CD4-positive, alpha-beta T cell (primary cell): ENCODE data around the gene KCNB1. TPM values are rescaled to one million over a fixed set of nuclear protein-coding genes. Genes with fewer than 3 reads are reported as not detected.

Experiments
- ATAC-seq: fragments of 200-7000 bp; cut with Tn5 transposase; one replicate; pipeline ENCODE4 v1.10.0; 2022; ENCODE audit warnings: mild to moderate bottlenecking; ENCODE audit not compliant: poor library complexity
- CTCF ChIA-PET: fragments of 350-600 bp; sonication (Branson Sonifier 250); formaldehyde crosslinking; loops from one replicate; lab custom pipeline; 2021; ENCODE audit warnings: antibody characterized with exemption, inconsistent platforms; lab: Charles Lee
- POLR2A ChIA-PET: fragments of 350-600 bp; sonication (Branson Sonifier 250); formaldehyde crosslinking; loops from one replicate; lab custom pipeline; 2021; ENCODE audit warnings: antibody characterized with exemption, inconsistent platforms; lab: Charles Lee
- DNase-seq, 14 experiments: peaks; one replicate each; pipeline ENCODE4 v3.0.0-alpha.2; 2013 to 2020; ENCODE audit warnings: mixed read lengths in 2 of 14
- H3K27ac ChIP-seq, 2 donors: one replicate each; pipeline versions ENCODE4 v1.5.1 to v1.7.0; 2013; ENCODE audit warnings: low read length in 2 of 2, low read depth in 1 of 2, mild to moderate bottlenecking in 1 of 2
- H3K27me3 ChIP-seq, 2 experiments: 1 replicate in 1 of 2; 2 replicates in 1 of 2; pipeline versions ENCODE4 v1.6.1 to v1.7.0; 2013; ENCODE audit warnings: low read length in 2 of 2, control low read depth in 1 of 2, mild to moderate bottlenecking in 1 of 2, moderate library complexity in 1 of 2; ENCODE audit not compliant: insufficient read depth in 2 of 2, control insufficient read depth in 1 of 2
- H3K36me3 ChIP-seq: one replicate; pipeline ENCODE4 v1.6.1; 2013; ENCODE audit warnings: low read length, control low read depth; ENCODE audit not compliant: insufficient read depth
- H3K4me1 ChIP-seq: one replicate; pipeline ENCODE4 v1.6.1; 2013; ENCODE audit warnings: low read length, control low read depth; ENCODE audit not compliant: insufficient read depth
- H3K4me3 ChIP-seq: one replicate; pipeline ENCODE4 v1.5.1; 2013; ENCODE audit warnings: mild to moderate bottlenecking, low read length, moderate library complexity
- H3K9me3 ChIP-seq, 2 experiments: 1 replicate in 1 of 2; 2 replicates in 1 of 2; pipeline versions ENCODE4 v1.6.1 to v1.7.0; 2013; ENCODE audit warnings: low read length in 2 of 2, mild to moderate bottlenecking in 2 of 2, control low read depth in 1 of 2, moderate library complexity in 1 of 2; ENCODE audit not compliant: control insufficient read depth in 1 of 2, insufficient read depth in 1 of 2
- H3K27ac Mint-ChIP-seq: one replicate; pipeline ENCODE4 v1.8.0; 2020; ENCODE audit warnings: mixed read lengths
- H3K27me3 Mint-ChIP-seq: one replicate; pipeline ENCODE4 v1.8.0; 2021; ENCODE audit warnings: mixed read lengths
- H3K36me3 Mint-ChIP-seq: one replicate; pipeline ENCODE4 v1.8.0; 2021; ENCODE audit warnings: low read depth, mixed read lengths
- H3K4me1 Mint-ChIP-seq: one replicate; pipeline ENCODE4 v1.8.0; 2021; ENCODE audit warnings: low read depth, mixed read lengths
- H3K4me3 Mint-ChIP-seq: one replicate; pipeline ENCODE4 v1.8.0; 2020; ENCODE audit warnings: mild to moderate bottlenecking, mixed read lengths
- H3K9me3 Mint-ChIP-seq: one replicate; pipeline ENCODE4 v1.8.0; 2020; ENCODE audit warnings: mixed read lengths
- intact Hi-C, 2 experiments: fragments of 100-400 bp; cut with DNase I in 1 of 2; cut with micrococcal nuclease in 1 of 2; formaldehyde crosslinking; loops; one replicate each; pipeline versions ENCODE4 v1.15.1 to v1.9.0; 2023 to 2025; cut with DNase I, micrococcal nuclease
- total RNA-seq, 174 experiments: library from RNA in 2 of 174; stranded (reverse) in 2 of 174; gene quantifications; one replicate each; pipeline ENCODE4 v1.2.3 and lab custom pipeline; 2021 to 2026
- TF ChIP-seq, protein P1 (sequence below): fragments of 200-600 bp; IDR thresholded peaks from one replicate; pipeline ENCODE4 v1.8.0; 2022; ENCODE audit warnings: antibody characterized with exemption, mild to moderate bottlenecking

KCNB1 gene
- total RNA-seq, 2 experiments from 2014 or later = 0.06 to 0.08 TPM

DNA sequence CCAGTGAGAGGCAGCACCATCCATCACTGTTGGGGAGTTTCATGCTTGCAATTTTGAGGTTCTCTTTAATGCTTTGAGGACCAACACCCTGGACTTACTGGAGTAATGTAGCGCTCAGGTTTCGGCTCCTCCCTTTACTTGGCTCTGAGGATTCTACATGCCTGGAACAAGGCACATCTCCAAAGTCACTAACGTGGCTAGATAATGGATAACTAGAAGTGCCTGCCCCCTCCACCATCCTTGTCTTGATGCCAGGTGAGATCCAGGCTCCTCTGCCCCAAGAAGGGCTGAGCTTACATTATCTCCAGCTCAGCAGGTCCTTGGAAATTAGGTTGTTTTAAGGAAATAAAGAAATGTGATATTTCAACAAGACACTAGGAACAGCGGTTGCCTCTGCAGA lies 129.1 kb downstream of the KCNB1 start:
- TF ChIP-seq, protein P1, sequence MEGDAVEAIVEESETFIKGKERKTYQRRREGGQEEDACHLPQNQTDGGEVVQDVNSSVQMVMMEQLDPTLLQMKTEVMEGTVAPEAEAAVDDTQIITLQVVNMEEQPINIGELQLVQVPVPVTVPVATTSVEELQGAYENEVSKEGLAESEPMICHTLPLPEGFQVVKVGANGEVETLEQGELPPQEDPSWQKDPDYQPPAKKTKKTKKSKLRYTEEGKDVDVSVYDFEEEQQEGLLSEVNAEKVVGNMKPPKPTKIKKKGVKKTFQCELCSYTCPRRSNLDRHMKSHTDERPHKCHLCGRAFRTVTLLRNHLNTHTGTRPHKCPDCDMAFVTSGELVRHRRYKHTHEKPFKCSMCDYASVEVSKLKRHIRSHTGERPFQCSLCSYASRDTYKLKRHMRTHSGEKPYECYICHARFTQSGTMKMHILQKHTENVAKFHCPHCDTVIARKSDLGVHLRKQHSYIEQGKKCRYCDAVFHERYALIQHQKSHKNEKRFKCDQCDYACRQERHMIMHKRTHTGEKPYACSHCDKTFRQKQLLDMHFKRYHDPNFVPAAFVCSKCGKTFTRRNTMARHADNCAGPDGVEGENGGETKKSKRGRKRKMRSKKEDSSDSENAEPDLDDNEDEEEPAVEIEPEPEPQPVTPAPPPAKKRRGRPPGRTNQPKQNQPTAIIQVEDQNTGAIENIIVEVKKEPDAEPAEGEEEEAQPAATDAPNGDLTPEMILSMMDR = no peak
- Mint-ChIP-seq H3K27me3 (peaks cover 27% of the 10 kb centered on the region), H3K4me1 (no peaks in the 10 kb centered on the region), H3K27ac (no peak overlapping the region), H3K36me3 (no peaks in the 10 kb centered on the region), H3K4me3 (no peak overlapping the region), H3K9me3 (no peaks in the 10 kb centered on the region)
- no peak for ATAC-seq
- ChIA-PET CTCF (interaction anchor here (1.3 kb wide), 1 partner anchor 19 kb away, joined by 3 read pairs; no protein-coding TSS in a partner anchor), POLR2A (no interaction called here)
- no peak overlapping the region for H3K27ac ChIP-seq
- no peak for DNase-seq
- H3K36me3 ChIP-seq = no peaks in the 10 kb centered on the region
- peaks cover 3 to 4% of the 10 kb centered on the region in 2 experiments for H3K27me3 ChIP-seq
- no peaks in the 10 kb centered on the region for H3K9me3 ChIP-seq
- intact Hi-C loops = no loop called here
- H3K4me3 ChIP-seq = no peak overlapping the region
- no peaks in the 10 kb centered on the region for H3K4me1 ChIP-seq

DNA sequence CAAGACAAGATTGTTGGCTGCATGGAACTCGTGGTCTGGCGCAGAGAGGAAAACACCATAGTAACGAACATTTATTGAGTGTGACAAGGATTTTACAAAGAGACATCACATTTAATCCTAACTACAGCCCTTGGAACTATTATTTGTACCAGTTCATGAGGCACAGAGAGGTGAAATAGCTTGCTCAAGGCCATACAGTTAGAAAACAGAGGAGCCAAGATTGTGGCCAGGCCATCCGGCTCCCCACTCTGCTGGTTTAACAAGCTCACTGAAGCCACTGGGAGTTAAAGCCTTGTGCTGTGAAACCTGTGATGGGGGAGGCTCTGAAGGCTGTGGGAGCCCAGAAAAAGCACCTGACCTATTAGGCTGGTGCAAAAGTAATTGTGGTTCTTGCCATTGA lies 129.7 kb downstream of the KCNB1 start:
- Histone ChIP-seq H3K9me3 (no peaks in the 10 kb centered on the region), H3K27me3 (peaks cover 3 to 4% of the 10 kb centered on the region in 2 experiments), H3K4me1 (no peaks in the 10 kb centered on the region), H3K36me3 (no peaks in the 10 kb centered on the region), H3K4me3 (no peak overlapping the region), H3K27ac (no peak overlapping the region)
- TF ChIP-seq, protein P1 = no peak
- no peak overlapping the region for H3K27ac Mint-ChIP-seq
- no peak for ATAC-seq
- no peaks in the 10 kb centered on the region for H3K4me1 Mint-ChIP-seq
- DNase-seq = no peak
- no peaks in the 10 kb centered on the region for H3K9me3 Mint-ChIP-seq
- no peaks in the 10 kb centered on the region for H3K36me3 Mint-ChIP-seq
- H3K4me3 Mint-ChIP-seq = no peak overlapping the region
- ChIA-PET POLR2A (no interaction called here), CTCF (interaction anchor here (1.3 kb wide), 1 partner anchor 19 kb away, joined by 3 read pairs; no protein-coding TSS in a partner anchor)
- intact Hi-C loops = no loop called here
- peaks cover 28% of the 10 kb centered on the region for H3K27me3 Mint-ChIP-seq

DNA sequence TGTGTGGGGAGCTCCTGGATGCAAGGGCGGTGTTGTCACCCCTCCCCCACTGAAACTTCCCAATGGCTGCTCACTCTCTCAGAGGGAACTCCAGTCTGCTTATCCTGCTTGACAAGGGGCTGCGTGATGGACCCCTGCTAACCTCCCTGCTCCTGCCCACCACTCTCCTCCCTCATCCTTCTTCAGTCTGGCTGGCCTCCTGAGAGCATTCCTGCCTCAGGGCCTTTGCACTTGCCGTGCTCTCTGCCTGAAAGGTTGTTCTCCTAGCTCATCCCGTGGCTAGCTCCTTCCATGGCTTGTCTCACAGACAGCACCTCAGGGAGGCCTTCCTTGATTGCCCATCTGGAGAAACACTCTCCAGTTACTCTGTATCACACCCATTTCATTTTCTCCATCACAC lies 130.7 kb downstream of the KCNB1 start:
- Mint-ChIP-seq H3K4me3 (no peak overlapping the region), H3K27me3 (peaks cover 21% of the 10 kb centered on the region), H3K27ac (no peak overlapping the region), H3K9me3 (no peaks in the 10 kb centered on the region), H3K36me3 (no peaks in the 10 kb centered on the region), H3K4me1 (no peaks in the 10 kb centered on the region)
- Histone ChIP-seq H3K27ac (no peak overlapping the region), H3K4me1 (no peaks in the 10 kb centered on the region), H3K4me3 (no peak overlapping the region), H3K36me3 (no peaks in the 10 kb centered on the region), H3K9me3 (no peaks in the 10 kb centered on the region), H3K27me3 (peaks cover 2 to 4% of the 10 kb centered on the region in 2 experiments)
- POLR2A ChIA-PET = no interaction called here
- TF ChIP-seq, protein P1 = no peak
- ATAC-seq (no peak), DNase-seq (no peak)
- intact Hi-C loops = no loop called here
- CTCF ChIA-PET = no interaction called here
